Inflammatory macrophage treated with lipopolysaccharide for 1 hour (primary cell): ENCODE measurements around the gene PPP1R16B.
A peak's percentile ranks its signal among the peaks of the same experiment; 100 is the strongest.

ENCODE experiments used
- DNase-seq, 2 donors: peaks; one replicate each; pipeline ENCODE4 v3.0.0-alpha.2; 2020 to 2022

The PPP1R16B gene

DNA sequence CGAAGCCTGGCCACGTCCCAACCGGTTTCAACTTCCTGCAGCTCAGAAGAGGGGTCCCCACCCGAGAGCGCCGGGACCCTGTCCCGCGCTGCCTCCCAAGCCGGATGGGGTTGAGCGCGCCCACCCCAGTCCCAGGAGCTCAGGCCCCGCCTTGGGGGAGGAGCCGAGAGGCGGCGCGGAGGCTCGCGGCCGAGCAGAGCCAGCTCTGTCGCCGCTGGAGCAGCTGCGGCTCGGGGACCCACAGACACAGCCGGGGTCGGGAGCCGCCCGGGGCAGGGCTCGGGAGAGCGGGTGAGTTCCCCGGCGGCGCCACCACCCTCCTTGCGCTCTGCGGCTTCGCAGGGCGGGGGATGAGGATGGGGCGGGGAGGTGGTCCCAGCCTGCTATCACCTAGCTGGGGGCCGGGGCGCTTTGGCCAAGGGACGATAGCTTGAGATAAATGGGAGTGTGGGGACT, at the start of gene PPP1R16B:
PPP1R16B (plus strand) TSS at position 196 of the 456 bp plus-strand sequence. CDS start 30,229 bp downstream, outside the sequence.
- no peak for DNase-seq

DNA sequence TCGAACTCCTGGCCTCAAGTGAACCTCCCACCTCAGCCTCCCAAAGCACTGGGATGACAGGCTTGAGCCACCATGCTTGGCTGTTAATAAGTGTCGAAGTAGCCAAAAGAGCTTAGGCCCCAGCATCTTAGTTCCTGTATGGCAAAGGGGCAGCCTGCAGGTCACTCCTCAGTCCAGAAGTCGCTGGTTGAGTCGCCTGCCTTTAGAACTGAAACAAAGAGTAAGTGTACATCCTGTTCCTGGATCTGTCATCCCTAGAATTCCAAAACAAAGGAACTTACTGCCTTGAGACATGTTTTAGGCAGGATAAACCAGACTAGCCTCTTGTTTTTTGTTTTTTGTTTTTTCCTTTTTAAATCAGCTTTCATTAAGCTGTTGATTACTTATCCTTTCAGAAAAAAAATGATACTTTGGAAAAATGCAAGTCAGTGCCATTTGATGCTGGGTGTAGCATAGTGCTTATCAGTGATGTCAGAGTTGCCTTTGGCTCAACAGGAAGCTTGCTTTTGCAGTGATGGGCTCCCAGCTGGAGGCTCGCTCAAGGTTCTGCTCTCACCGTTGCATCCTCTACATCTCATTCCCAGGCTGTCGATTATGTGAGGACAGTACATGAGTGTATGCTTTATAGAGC, 48.2 kb upstream of the PPP1R16B start:
- no peak for DNase-seq

DNA sequence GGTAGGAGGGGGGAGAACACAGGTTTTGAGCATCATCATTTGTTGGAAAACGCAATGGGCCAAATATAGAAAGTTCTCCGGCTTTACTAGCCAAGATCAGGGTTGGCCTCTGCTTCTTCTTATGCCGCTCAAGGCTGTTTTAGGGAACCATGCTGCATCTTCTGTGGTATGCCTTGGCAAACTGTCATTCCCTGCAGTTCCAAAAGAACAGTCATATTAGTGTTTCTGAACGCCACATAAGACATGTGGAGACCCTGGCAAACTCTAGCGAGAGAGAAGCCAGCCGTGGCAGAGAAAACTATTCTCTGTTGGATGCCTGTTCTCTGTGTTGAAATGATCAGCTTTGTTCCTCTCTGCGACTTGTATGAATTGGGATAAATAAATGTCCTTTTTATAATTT, 46.4 kb upstream of the PPP1R16B start:
- no peak for DNase-seq

DNA sequence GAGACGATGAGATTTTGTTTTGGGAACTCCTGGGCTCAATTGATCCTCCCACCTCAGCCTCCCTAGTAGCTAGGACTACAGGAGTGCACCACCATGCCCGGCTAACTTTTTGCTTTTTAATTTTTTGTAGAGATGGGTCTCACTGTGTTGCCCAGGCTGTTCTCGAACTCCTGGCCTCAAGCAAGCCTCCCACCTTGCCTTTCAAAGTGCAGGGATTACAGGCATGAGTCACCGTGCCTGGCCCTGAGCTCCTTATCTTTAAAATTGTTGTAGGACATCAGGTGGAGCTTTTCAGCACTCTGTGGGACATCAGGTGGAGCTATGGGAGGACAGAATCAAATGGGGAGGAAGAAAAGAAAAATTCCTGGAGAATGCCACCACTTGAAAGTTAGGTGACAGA, 44.5 kb upstream of the PPP1R16B start:
- DNase-seq = no peak

DNA sequence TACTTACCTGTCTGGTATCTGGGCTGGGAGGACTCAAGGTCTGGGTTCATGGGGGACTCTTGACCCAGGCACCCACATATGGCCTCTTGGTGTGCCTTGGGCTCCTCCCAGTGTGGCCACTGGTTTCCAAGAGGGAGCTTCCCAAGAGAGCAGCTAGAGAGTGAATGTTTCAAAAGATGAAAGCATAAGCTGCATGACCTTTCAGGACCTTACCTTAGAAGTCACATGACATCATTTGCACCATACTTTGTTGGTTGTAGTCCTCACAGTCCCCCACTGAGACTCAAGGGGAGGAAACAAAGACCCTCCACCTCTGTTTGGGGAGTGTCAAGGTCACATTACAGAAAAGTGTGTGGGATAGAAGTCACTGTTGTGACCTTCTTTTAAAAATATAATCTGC, 43.3 kb upstream of the PPP1R16B start:
- no peak for DNase-seq

- DNase-seq = no peak
These were observed 41.9 kb upstream of the PPP1R16B start for GRCh38 chr20:38763616-38764015.

GRCh38 chr20:38764567-38765318, 40.8 kb upstream of the PPP1R16B start:
- DNase-seq = peak; percentile 26 to 65

DNA sequence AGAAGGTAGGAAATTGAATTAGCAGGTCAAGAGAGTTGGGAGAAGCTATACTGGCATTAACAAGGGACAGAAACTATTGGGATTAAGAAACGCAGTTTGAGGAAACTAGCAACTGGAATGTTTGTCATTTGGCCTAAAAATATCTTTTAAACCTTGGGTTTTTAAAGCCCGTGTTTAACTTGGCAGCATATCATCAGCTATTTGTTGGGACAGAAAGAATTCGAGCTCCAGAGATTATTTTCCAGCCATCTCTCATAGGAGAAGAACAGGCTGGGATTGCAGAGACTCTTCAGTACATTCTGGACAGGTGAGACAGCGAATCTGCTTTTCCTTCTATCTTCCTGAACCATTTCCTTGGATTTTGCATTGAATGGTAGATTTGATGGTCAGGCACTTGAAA, 39.4 kb upstream of the PPP1R16B start:
- DNase-seq = no peak

DNA sequence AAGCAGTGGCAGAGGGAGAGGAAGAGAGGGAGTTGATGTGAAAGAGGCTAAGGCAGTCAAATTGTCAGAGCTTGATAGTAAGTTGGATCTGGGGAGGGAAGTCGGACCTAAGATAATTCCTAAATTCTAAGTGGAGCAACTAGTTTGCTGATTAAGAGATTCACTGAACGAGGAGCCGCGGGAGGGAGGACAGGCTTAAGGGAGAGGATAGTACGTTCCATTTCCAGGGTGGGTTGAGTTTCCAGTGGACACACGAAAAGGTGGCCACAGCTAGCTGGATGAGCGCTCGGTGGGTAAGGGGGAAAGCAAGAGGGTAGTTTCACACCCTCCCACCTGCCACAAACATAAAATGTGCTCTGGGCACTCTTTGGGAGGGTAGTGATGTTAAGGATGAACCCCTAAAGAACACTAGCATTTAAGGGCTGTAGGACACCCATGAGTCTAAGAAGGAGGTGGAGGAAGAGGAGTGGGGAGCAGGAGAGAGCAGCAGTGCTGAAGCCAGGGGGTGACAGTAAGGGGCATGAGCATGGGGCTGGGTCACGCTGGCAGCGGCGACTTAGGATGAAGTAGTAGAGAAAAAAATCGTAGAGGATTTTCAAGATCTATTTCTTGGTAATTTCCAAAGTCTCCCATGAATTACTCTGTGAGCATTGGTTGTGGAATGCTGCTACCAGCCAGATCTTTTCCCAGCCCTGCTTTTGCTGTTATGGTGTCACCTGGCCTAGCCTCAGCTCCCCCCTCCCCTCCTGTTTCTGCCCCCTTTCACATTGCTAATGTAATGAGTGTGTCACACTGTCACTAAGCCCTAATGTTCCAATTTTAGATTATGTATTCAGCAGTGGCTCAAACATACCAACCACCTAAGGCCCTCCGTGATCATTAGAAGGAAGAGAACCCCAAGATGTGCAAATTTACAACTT, 35.9 kb upstream of the PPP1R16B start:
- DNase-seq = no peak

GRCh38 chr20:38770546-38770945, 35.0 kb upstream of the PPP1R16B start:
- no peak for DNase-seq

GRCh38 chr20:38770970-38771369, 34.5 kb upstream of the PPP1R16B start:
- no peak for DNase-seq

DNA sequence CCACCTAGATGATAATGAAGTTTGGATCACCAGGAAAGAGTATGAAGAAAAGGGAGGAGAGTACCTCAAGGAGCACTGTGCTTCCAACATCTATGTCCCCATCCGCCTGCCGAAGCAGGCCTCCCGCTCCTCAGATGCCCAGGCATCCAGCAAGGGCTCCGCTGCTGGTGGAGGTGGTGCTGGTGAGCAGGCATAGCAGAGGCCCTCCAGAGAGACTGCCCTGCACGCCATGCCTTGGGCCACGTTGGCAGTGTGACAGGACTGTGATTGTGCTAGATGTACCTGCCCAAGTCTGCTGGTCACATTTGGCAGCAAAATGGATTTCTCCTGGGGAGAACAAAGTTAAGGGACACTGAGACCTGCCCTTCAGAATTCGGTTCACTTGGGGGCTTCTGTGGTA, 33.9 kb upstream of the PPP1R16B start:
- DNase-seq = no peak

DNA sequence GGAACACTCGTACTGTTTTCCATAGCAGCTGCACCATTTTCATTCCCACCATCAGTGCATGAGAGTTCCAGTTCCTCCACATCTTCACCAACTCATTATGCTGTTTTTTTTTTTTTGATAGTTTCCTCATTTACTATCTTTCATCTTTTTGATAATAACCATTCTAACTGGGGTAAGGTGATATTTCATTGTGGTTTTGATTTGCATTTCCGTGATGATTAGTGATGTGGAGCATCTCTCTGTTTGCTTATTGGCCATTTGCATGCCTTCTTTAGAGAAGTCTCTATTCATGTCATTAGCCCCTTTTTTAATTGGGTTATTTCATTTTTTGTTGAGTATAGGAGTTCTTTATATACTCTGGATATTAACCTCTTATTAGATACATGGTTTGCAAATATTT, 31.3 kb upstream of the PPP1R16B start:
- no peak for DNase-seq

DNA sequence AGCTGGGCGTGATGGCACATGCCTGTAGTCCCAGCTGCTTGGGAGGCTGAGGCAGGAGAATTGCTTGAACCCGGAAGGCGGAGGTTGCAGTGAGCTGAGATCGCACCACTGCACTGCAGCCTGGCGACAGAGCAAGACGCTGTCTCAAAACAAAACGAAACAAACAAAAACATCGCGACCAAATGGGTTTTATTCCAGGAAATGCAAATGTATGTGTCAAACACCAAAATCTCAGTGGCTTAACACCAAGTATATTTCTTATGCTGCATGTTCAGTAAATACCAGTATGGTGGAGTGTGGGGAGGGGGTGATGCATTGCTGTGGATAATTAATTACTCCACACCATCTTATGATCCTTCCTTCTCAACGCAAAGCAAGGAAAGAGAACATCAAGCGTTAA, 29.1 kb upstream of the PPP1R16B start:
- DNase-seq = no peak

DNA sequence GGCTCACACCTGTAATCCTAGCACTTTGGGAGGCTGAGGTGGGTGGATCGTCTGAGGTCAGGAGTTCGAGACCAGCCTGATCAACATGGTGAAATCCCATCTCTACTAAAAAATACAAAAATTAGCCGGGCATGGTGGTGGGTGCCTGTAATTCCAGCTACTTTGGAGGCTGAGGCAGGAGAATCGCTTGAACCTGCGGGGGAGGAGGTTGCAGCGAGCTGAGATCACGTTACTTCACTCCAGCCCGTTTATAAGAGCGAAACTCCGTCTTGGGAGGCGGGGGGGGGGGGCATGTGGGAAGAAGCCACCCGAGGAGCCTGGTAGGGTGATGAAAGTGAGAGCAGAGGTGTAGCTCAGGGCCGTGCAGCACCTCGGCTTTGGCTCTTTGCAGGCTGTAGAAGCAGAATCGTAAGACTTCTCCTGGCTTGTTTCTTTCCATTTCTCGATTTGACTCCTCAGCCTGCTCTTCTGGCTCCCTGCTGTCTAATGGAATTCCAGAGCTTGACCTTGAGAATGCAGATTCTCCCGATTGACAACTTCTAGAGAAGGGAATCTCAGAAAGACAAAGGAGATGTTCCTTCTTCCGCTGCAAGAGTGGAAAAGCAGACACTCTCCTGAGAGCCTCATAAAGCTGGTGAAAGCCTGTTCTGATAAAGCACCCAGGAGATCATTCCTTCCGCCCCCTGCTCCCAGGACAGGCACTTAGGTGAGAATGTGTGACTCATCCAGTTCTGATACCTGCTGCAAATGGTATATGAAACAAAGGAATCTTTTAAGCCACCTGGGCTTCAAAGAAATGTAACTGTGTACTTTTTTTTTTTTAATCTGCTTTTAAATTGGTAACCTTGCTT, 26.0 kb upstream of the PPP1R16B start:
- DNase-seq = no peak

DNA sequence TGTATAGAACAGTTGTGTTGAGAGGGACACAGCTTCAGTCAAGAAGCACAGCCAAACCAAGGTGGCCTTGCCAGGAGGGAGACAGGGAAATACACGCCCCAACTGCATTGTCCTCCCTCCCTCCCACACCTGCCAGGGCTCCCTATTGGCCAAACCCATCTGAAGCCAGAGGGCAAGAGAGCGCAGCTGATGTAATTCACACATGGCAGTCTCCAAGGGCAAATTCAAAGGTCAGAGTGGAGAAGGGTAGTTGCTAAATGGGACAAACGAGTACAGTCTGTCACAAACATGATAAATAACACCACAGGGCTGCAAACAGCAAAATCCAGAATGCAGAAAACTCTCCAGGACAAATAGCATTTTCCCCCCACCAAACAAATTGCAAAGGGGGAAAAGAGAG, 23.2 kb upstream of the PPP1R16B start:
- DNase-seq = no peak

- no peak for DNase-seq
These were observed 17.6 kb upstream of the PPP1R16B start for GRCh38 chr20:38787870-38788269.

DNA sequence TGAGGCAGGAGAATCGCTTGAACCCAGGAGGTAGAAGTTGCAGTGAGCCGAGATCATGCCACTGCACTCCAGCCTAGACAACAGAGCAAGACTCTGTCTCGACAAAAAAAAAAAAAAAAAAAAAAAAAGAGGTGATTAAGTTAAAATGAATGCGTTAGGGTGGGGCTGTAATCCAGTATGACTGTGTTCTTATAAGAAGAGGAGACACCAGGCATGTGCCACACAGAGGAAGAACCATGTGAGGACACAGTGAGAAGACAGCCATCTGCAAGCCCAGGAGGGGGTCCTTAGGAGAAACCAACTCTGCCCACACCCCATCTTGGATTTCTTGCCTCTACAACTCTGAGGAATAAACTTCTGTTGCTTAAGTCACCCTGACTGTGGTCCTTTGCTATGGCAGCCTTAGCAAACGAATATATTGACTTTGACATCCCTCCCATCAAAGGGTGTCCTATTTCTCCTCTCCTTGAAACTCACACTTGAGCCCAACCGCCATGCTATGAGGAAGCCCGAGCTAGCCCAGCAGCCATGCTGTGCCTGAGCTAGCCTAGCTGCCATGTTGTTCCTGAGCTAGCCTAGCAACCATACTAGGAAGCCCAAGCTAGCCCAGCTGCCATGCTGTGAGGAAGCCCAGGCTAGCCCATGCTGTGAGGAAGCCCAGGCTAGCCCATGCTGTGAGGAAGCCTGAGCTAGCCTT, 15.8 kb upstream of the PPP1R16B start:
- no peak for DNase-seq

DNA sequence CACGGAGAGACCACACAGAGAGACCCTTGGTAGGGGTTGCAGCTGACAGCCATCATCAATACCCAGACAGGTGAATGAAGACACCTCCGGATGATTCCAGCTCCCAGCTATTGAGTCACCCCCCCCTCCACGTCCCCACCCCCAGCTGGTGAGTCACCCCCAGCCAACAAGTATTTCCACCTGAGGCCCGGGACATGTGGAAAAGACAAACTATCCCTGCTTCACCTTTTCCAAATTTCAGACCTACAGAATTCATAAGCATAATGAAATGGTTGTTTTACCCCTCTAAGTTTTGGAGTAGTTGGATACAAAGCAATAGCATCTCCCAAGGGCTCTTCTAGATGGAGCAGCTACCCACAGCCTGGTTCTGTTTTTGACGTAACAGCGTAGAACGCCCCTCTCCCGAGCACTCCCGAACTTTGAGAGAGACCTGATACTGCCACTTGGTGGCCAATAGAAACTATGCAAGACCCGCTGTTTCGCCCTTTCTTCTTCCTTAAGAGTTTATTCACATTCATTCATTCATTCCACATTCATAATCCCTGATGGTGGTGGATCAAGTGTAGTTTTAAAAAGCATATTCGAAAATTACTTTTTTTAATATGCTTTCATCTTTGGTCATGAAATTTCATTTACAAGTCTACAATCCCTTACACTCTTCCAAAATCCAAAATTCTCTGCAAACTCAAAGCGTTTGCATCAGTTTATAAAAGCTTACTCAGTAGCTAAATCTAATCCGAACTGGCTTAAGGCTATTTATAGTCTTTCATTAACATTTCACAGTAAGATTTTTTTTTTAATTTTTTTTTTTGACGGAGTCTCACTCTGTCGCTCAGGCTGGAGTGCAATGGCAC, 15.1 kb upstream of the PPP1R16B start:
- DNase-seq = no peak

GRCh38 chr20:38791291-38791690, 14.2 kb upstream of the PPP1R16B start:
- no peak for DNase-seq

- DNase-seq = no peak
These were observed 13.6 kb upstream of the PPP1R16B start for GRCh38 chr20:38791940-38792339.
